Germinal center (tissue), 1 donor: ENCODE results near the gene CKLF.
"Not testable (repeated sequence)": the region's sequence is repeated elsewhere in the genome, so short reads cannot be mapped to it uniquely, and the experiment has no call there.

Source experiments
- DNase-seq: peaks from one replicate; pipeline ENCODE4 v3.0.0; 2012; ENCODE audit warnings: mixed read lengths, low spot score

The CKLF gene

DNA sequence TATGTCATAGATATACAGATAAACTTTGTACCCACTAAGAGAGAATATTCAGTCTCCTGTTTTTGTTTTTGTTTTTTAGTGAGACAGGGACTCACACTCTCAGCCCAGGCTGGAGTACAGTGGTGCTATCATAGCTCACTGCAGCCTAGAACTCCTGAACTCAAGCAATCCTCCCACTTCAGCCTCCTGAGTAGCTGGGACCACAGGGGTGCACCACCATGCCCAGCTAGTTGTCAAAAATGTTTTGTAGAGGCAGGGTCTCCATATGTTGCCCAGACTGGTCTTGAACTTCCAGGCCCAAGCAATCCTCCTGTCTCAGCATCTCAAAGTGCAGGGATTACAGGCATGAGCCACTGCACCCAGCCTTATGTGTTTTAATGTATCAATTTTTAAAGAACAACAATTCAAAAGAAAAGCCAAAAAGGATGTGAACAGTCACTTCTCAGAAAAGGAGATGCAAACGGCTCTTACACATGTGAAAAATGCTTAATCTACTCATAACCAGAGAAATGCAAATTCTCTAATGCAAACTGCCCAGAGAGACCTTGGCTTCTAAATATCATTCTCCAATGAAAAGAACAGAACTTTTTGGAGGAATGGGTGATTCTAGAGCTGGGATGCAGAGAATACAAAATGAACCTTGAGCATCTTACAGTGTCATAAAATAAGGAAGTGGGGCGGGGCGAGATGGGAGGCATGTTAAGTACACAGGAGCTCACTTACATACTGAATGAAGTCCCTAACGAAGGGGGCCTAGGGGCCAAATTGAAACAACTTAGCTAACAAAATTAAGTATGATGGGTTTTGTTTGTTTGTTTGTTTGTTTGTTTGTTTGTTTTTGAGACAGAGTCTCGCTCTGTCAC is 44.8 kb downstream of the CKLF start:
- DNase-seq: no peak

DNA sequence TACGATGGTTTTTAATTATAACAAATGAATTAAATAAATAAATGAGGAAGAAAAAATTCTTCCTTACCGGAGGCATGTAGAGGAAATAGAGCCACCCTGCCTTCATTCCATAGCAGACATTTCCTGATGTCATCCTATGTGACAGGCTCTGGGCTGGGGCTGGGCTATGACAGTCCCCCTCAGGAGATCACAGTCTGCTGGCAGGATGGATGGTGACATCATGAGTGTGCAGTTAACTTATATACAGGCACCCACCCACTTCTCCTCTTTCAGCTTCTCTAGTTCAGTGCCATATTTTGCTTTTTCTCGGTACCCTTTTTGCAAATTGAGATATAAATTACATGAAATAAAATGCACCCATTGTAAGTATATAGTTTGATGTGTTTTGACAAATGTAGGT is 45.7 kb downstream of the CKLF start:
- no peak for DNase-seq

DNA sequence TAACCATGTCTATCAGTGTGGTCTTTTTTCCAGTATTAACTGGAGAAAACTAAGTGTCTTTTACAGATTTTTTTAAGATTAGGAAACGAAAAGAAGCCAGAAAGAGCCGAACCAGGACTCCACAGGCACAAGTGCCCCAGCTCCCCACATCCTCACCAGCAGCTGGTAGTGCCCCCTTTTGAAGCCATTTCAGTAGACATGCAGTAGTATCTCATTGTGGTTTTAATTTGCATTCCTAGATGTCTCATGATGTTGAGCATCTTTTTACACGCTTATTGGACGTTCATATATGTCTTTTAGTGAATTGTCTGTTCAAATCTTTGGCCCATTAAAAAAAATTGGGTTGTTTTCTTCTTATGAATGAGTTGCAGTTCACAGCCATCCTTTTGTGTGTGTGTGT is 47.4 kb downstream of the CKLF start:
- no peak for DNase-seq

DNA sequence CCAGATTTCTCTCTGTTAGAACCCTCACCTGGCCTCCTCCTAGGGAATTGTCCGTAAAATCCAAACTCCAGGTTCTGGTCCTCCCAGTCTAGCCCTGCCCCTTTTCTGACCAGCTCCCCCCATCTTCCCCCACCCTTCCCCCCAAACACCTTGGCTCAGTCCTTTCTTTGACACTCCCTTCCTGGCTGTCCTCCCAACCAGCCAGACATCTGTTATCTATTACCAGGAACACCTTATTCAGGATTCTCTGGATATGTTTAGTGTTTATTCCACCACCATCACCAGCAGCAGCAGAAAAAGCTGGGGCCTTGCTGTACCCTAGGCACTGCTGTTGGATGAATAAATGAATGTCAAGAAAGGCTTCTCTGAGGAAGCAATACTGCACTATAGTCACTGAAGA is 48.1 kb downstream of the CKLF start:
- DNase-seq: no peak

DNA sequence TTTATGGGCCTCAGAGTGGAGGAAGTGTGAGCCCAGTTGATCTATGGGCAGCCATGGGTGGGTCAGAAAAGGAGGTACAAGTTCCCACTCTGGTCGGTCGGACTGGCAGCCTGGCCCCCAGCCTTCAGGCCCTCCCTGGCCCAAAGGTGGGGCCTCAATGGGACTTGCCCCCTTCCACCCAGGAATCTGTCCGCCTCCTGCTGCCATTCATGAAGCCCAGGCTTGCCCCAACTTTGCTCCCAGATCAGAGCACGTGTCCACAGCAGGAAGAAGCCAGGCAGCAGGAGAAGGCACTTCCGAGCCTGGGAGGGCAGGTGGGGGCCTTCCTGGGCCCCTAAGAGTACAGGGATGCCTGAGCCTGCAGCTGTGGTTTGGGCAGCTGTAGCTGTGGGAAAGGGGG is 49.1 kb downstream of the CKLF start:
- DNase-seq: no peak

DNA sequence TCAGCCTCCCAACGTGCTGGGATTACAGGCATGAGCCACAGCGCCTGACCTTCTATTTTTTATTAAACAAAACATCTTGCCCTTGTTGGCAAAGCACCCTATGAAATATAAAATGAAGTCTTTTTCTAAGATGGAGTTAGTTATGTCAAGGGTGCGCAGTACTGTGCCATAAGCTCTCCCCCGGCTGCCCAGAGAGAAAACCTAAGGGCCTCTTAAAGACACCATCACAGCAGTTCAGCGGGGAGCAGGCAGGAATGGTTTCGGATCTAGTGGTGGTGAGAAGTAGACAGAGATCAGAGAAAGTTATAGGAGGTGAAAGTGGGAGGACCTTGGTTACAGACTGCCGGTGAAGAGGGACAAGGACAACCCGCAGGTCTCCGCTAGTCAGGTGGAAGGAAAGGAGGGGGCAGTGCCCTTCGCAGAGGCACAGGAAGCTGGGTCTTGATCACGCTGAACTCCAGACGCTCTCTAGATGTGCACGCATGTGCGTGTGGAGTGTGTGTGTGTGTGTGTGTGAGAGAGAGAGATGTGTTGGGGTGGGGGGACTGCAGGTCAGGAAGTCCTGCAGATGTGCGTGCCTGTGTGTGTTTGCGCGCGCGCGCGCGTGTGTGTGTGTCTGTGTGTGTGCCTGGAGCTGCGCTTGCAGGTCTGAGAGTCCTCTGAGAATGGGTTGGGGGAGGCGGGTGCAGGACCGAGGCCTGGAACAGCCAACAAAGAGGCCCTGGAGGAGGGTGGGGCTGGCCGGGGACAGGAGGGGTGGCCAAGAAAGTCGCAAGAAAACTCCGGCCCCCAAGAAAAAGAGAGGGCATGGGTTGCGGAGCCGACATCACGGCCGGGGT is 51.4 kb downstream of the CKLF start:
- no peak for DNase-seq

DNA sequence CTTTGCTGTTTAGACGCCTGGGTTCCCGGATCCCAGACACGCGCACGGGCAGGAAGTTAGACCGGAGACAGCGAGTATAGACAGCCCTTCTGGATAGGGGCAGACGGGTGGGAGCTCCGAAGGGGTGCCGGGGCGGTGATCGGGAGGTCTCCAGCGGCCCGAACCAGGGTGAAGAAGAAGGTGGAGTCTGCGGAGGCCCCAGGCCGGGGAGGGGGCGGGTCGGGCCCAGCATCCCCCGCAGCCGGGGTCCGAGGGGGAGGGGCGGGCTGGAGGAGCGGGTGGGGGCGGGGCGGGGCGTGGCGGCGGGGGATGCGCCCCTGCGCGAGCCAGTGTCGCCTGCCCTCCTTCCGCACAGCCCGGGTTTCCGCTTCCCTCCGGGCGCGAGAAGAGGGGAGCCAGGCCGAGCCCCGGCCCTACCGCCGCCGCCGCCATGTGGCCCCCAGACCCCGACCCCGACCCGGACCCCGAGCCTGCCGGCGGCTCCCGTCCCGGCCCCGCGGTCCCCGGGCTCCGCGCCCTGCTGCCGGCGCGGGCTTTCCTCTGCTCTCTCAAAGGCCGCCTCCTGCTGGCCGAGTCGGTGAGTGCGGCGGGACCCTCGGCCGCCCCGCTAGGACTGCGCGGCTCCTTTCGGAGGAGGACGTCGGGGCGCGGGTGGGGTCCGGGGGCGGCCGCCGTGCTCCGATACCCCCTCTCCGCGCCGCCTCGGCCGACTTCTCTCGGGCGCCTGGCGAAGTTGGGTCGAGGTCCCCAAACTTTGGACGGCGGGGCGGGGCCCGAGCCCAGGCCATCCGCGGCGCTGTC is 52.2 kb downstream of the CKLF start, which contains the start of gene CMTM3:
Gene CMTM3 (plus strand): TSS at position 329 of the 801 bp plus-strand sequence. CDS start 102 bp downstream, at position 431.
- peak; percentile 71 for DNase-seq

DNA sequence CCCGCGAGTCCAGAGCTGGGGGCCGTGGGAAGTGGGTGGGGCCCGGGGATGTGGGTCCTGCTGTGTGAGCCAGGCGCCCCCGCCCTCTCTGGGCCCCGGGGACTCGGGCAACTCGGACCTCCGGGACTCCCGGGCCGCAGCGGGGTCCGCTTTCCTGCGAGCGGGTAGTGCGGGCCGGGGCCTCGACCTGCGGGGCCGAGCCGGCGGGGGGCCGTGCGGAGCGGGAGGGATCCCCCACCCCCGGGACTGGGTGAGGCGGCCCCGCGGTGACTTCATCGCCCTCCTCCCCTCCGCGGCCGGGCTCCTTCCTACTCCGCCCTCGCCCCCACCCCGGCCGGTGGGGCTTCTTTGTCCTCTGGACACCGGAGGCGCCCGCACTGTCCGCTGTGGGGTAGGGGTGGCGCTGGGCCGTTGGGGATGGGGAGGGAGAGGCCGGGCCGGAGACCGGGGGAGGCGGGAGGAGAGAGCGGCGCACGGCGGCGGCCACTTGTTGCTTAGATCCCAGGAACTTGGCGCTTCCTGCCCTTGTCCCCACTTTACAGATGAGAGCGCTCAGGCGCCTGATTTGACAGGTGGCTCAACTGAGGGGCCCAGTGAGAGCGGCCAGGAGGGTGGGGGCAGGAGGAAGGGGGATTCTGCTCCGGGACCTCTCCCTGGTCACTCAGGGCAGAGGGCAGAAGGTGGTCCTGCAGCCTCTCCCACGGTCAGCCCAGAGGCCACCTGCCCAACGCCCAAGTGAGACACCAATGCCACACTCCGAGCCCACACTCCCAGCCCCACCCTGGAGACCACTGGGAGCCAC is 53.0 kb downstream of the CKLF start:
- DNase-seq: no peak

DNA sequence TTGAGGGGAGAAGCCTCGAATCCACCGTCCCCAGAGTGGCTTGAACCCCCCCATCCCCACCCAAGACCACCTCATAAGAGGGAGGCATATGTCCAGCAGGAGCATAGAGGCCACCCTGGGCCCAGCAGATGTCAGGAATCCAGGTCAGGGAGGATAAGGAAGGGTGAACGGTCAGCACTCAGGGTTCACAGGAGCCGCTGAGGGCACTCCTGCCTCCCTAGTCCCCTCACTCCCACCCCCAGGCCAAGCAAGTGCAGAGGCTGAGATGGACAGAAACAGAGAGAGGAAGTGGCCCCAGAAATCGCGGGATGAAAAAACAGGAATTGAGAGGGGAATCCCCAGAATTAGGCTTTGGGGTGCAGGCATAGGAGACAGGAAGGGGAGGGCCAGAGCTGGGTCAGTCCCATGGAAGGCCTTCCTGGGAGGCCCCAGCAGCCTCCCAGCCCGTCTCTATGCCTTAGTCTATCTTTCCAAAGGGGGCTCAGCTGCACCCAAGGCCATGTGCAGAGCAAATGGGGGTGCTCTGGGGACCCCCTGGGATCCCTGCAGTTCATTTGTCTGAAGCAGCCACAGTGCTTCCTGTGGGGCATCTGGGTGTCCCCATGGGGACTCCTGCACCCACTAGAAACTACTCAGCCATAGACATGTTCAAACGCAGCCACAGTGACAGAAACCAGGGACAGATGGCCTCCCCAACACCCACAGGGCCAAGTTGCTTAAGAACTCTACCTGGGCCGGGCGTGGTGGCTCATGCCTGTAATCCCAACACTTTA is 53.8 kb downstream of the CKLF start:
- peak; percentile 71 for DNase-seq

DNA sequence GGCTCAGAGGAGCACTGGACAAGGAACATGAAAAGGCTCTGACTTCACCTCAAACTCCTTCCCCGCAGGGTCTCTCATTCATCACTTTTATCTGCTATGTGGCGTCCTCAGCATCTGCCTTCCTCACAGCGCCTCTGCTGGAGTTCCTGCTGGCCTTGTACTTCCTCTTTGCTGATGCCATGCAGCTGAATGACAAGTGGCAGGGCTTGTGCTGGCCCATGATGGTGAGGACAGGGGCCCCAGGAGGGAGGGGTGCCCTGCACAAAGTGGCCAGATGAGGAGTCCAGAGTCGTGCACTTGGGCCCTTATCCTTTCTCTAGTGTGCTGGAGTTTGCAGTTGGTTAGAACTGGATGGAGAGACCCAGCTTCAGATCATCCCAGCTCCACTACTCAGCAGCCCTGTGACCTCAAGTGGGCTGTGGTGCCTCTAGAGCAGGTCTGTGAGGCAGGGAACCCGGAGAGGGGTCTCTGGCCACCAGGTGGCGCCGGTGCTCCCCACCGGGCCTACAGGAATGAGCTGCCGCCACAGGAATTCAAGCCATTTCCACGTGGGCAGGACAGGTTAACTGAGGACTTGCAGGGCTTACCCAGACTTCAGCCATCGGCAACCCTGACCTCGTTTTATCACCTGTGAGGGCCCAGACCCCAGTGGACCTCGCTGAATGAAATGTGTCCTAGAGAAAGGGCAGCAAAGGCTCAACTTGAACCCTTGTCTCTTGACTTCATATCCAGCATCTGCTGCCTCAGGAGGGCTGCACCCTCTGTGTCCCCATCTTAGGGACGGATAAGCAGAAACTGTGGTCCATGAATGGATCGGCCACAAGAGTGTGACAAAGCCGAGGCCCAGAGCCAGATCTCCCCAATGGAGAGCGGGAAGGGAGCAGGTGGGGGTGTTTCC is 56.1 kb downstream of the CKLF start:
- DNase-seq: peak; percentile 89

DNA sequence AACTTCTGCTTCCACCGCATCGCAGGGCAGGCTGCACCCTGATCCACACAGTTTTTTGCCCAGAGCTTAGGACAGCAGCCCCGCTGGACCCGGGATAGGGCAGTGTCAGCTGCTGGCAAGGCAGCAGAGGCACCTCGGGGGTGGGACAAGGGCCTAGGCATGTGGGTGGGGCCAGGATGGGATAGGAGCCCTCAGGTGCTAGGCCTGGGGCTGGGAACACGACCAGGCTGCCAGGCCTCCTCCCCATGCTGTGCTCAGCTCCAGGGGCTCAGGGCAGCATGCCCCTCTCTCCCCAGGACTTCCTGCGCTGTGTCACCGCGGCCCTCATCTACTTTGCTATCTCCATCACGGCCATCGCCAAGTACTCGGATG is 56.7 kb downstream of the CKLF start:
- DNase-seq: no peak

DNA sequence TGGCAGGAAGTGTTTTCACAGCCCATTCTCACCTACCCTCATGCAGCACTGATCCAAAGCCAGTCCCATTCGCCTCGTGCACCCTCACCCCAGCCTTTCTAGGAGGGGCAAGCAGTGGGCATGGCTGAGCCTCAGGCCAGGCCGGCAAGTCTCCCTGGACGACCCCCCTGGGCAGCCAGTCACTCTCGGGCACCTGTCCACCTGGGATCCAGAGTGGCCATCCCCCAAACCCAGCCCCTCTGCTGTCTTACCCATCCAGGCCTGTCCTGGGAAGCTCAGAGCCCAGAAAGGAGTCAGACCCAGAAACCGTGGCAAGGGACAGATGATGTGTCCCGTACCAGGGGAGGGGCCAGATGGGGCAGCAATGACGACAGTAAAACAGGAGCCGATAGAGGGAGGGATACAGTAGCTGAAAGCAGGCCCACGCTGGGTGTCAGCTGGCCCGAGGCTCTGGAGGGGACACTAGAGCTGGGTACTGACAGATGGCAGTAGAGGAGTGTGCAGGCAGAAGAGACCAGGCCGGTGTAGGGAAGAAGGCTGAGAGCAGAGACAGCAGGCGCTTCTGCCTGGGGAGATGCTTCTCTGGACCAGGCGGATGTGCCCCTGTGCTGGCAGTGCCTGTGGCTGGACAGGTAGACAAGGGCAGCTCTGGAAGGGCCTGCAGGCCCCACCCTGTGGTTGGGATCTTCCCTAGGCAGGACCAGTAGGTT is 57.9 kb downstream of the CKLF start:
- no peak for DNase-seq

DNA sequence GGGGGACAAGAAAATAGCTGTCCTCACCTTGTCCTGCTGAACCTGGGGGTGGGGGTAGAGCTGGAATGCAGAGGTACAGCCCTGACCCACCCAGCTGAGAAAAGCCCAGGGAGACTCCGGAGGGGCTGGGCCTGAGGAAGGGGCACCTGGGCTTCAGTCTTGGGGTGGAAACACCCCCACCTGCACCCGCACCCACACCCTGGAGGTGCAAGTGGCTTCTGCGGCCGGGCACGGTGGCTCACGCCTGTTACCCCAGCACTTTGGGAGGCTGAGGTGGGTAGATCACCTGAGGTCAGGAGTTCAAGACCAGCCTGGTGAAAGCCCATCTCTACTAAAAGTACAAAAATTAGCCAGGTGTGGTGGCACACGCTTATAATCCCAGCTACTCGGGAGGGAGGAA is 59.5 kb downstream of the CKLF start:
- not testable (repeated sequence) for DNase-seq

DNA sequence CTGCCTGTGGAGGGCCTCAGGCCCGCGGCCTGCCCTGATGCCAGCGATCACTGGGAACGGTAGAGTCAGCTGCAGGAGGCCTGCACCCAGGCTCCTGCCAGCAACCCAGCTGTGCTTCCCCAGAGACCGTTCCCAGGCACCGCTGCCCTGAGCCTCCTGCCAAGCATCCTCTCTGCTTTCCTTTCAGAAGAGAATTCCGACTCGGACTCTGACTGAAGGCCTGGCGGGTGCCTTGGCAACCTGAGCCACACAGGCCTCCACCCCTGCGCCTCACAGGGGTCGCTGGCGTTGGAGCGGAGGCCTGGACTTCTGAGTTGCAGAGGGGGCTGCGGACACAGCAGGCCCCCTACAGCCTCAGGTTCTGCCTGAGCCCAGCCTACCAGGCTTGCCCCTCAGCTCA is 60.0 kb downstream of the CKLF start:
- DNase-seq: no peak

DNA sequence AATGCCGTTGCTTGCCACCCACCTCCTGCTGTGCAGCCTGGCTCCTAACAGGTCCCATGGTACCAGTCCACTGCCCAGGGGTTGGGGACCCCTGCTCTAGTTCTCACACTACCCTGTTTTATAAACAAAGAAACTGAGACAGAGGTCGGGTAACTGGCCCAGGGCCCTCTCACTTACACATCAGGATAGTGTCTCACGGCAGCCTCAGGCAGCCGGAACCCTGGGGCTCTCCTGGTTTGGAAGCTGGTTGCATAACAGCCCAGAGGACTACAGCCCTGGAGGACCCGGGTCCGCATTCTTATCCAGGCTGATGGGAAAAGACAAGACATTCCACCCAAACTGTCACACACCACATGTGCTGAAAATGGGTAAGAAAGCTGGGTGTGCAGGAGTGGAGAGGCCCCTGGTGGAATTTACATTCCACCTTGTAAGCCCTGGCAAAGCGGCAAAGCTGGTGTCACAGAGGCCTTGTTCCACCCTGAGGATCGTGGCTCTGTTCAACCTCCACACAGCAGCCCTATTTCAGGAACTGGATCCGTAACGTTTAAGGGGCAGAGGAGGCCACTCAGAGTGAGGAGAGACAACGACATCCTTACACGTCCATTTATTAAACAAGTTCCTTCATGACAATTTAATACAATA is 61.9 kb downstream of the CKLF start:
- DNase-seq: no peak
